A673 (cell line): ENCODE data around the gene PXN.

Experiments used
- EZH2 ChIP-seq: fragments of 200-600 bp; sonication (generic); IDR thresholded peaks from 2 replicates; pipeline ENCODE4 v1.6.1; 2017; ENCODE audit warnings: borderline replicate concordance, low read depth, mild to moderate bottlenecking, mixed read lengths, antibody characterized with exemption, low read length; ENCODE audit not compliant: poor library complexity, severe bottlenecking
- TF ChIP-seq, protein P1 (sequence below): fragments of 300-800, 200-600 bp; sonication (generic); conservative IDR thresholded peaks from 2 replicates; pipeline ENCODE4 v1.5.1; 2017; ENCODE audit warnings: low read depth, mild to moderate bottlenecking, antibody characterized with exemption, low read length, moderate library complexity, mixed read lengths

DNA sequence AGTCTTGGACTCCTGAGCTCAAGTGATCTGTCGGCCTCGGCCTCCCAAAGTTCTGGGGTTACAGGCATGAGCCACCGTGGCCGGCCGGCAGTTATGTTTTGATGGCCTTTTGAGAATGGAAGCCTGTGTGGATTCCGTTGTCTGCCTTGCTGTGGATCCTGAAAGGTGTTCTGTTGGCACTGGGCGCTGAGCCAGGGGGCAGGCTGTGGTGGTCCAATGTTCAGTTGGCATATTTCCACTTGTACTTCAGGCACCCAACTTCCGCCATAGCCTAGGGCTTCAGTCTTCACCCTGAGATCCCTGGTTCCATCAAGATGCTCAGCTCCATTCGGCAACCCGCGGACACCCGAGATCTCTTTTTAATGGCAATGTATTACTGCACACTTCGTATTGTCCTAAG is 58.3 kb downstream of the PXN start:
- no peak for TF ChIP-seq EZH2
- TF ChIP-seq, protein P1, sequence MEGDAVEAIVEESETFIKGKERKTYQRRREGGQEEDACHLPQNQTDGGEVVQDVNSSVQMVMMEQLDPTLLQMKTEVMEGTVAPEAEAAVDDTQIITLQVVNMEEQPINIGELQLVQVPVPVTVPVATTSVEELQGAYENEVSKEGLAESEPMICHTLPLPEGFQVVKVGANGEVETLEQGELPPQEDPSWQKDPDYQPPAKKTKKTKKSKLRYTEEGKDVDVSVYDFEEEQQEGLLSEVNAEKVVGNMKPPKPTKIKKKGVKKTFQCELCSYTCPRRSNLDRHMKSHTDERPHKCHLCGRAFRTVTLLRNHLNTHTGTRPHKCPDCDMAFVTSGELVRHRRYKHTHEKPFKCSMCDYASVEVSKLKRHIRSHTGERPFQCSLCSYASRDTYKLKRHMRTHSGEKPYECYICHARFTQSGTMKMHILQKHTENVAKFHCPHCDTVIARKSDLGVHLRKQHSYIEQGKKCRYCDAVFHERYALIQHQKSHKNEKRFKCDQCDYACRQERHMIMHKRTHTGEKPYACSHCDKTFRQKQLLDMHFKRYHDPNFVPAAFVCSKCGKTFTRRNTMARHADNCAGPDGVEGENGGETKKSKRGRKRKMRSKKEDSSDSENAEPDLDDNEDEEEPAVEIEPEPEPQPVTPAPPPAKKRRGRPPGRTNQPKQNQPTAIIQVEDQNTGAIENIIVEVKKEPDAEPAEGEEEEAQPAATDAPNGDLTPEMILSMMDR, result no peak
